HCT116 (cell line): Measurements from ENCODE around the gene ZBTB20. TPM values are rescaled to one million over a fixed set of nuclear protein-coding genes. Genes with fewer than 3 reads are reported as not detected.
"Not testable (repeated sequence)": the region's sequence is repeated elsewhere in the genome, so short reads cannot be mapped to it uniquely, and the experiment has no call there.

Source experiments
- ATAC-seq: fragments of 200-7000 bp; cut with Tn5 transposase; 2 replicates; pipeline ENCODE4 v1.9.1; 2020; ENCODE audit warnings: mild to moderate bottlenecking, moderate library complexity
- BruUV-seq: library from RNA; stranded (reverse); fragments of 400-500 nt; replicated peaks from 2 replicates; lab custom pipeline; 2021; lab: Mats Ljungman, UMichigan
- CTCF ChIA-PET: fragments of 300-600 bp; sonication (Branson Sonifier 250); formaldehyde crosslinking; loops from one replicate; lab custom pipeline; 2021; ENCODE audit warnings: antibody characterized with exemption; lab: Charles Lee
- POLR2A ChIA-PET: fragments of 300-600, 350-600 bp; sonication (Branson Sonifier 250); formaldehyde crosslinking; loops from one replicate; lab custom pipeline; 2021; ENCODE audit warnings: antibody characterized with exemption; lab: Charles Lee
- RAD21 ChIA-PET, 2 experiments: fragments of 300-600 bp; sonication (Branson Sonifier 250); formaldehyde crosslinking; loops; one replicate each; lab custom pipeline; 2023; ENCODE audit warnings: low total read pairs in 2 of 2; ENCODE audit not compliant: uncharacterized antibody in 2 of 2, unreplicated experiment in 2 of 2, low non-redundant PET in 1 of 2; lab: Charles Lee
- DNase-seq: peaks from one replicate; pipeline ENCODE4 v3.0.0-alpha.2; 2010; ENCODE audit warnings: low read depth, low spot score
- H2AFZ ChIP-seq: fragments of 200-600 bp; shearing (Covaris generic), sonication (generic); 2 replicates; pipeline ENCODE4 v1.6.1; 2017; ENCODE audit warnings: low read depth, mixed run types, mixed read lengths, antibody characterized with exemption, low read length; ENCODE audit not compliant: poor library complexity, severe bottlenecking
- H3K27ac ChIP-seq: 2 replicates; pipeline ENCODE4 v1.5.1; 2012; ENCODE audit warnings: low read depth, low read length
- H3K27me3 ChIP-seq: fragments of 200-600 bp; sonication (generic); 2 replicates; pipeline ENCODE4 v1.6.1; 2016; ENCODE audit warnings: mixed run types, low read length, mixed read lengths; ENCODE audit not compliant: insufficient read depth
- H3K36me3 ChIP-seq, 2 experiments: fragments of 200-500 bp in 1 of 2; fragments of 200-600 bp in 1 of 2; sonication (Bioruptor generic) in 1 of 2; sonication (generic) in 1 of 2; 2 replicates each; pipeline versions ENCODE4 v1.5.1 to v1.6.1; 2014 to 2016; ENCODE audit warnings: low read length in 2 of 2, inconsistent platforms in 1 of 2, mixed read lengths in 1 of 2, mixed run types in 1 of 2; ENCODE audit not compliant: insufficient read depth in 2 of 2, control insufficient read depth in 1 of 2
- H3K4me1 ChIP-seq, 2 experiments: fragments of 200-600 bp in 1 of 2; sonication (generic) in 1 of 2; 2 replicates each; pipeline versions ENCODE4 v1.5.1 to v1.6.1; 2012 to 2017; ENCODE audit warnings: low read length in 2 of 2, inconsistent platforms in 1 of 2, mild to moderate bottlenecking in 1 of 2, mixed read lengths in 1 of 2, mixed run types in 1 of 2, moderate library complexity in 1 of 2; ENCODE audit not compliant: insufficient read depth in 2 of 2, control insufficient read depth in 1 of 2
- H3K4me2 ChIP-seq: fragments of 200-600 bp; sonication (generic); 2 replicates; pipeline ENCODE4 v1.6.1; 2017; ENCODE audit warnings: mixed run types, low read length, mixed read lengths
- H3K4me3 ChIP-seq, 2 experiments: fragments of 200-600 bp in 1 of 2; sonication (generic) in 1 of 2; replicated peaks in 1 of 2; 2 replicates each; pipeline ENCODE4 v1.5.1; 2011 to 2016; ENCODE audit warnings: low read length in 2 of 2, control low read depth in 1 of 2, low read depth in 1 of 2, mild to moderate bottlenecking in 1 of 2, mixed read lengths in 1 of 2, mixed run types in 1 of 2
- H3K79me2 ChIP-seq: fragments of 200-600 bp; sonication (generic); 2 replicates; pipeline ENCODE4 v1.6.1; 2017; ENCODE audit warnings: mild to moderate bottlenecking, mixed run types, low read length, moderate library complexity, mixed read lengths; ENCODE audit not compliant: insufficient read depth
- H3K9ac ChIP-seq: fragments of 200-600 bp; sonication (generic); 2 replicates; pipeline ENCODE4 v1.6.1; 2016; ENCODE audit warnings: low read length, mixed read lengths
- H3K9me2 ChIP-seq: fragments of 200-600 bp; sonication (generic), shearing (Covaris generic); 2 replicates; pipeline ENCODE4 v1.6.1; 2017; ENCODE audit warnings: mixed run types, mild to moderate bottlenecking, moderate library complexity; ENCODE audit not compliant: insufficient read depth
- H3K9me3 ChIP-seq, 2 experiments: fragments of 200-500 bp in 1 of 2; fragments of 200-600 bp in 1 of 2; sonication (Bioruptor generic) in 1 of 2; sonication (generic) in 1 of 2; 2 replicates each; pipeline ENCODE4 v1.6.1; 2014 to 2017; ENCODE audit warnings: low read length in 2 of 2, mixed read lengths in 2 of 2, inconsistent platforms in 1 of 2, low read depth in 1 of 2, mild to moderate bottlenecking in 1 of 2, mixed run types in 1 of 2, moderate library complexity in 1 of 2; ENCODE audit not compliant: control insufficient read depth in 1 of 2, insufficient read depth in 1 of 2
- H4K20me1 ChIP-seq: fragments of 200-600 bp; sonication (generic), shearing (Covaris generic); 2 replicates; pipeline ENCODE4 v1.6.1; 2017; ENCODE audit warnings: mixed run types, mild to moderate bottlenecking, moderate library complexity; ENCODE audit not compliant: insufficient read depth
- CBX3 ChIP-seq: IDR thresholded peaks from 2 replicates; pipeline ENCODE4 v1.6.1; 2012; ENCODE audit warnings: low read depth
- EGR1 ChIP-seq: IDR thresholded peaks from 2 replicates; pipeline ENCODE4 v1.6.1; 2012; ENCODE audit warnings: low read depth
- POLR2A ChIP-seq: IDR thresholded peaks from 2 replicates; pipeline ENCODE4 v1.7.0; 2011; ENCODE audit warnings: borderline replicate concordance; ENCODE audit not compliant: insufficient read depth, insufficient read length; ENCODE audit errors: extremely low read depth
- RAD21 ChIP-seq: IDR thresholded peaks from 2 replicates; pipeline ENCODE4 v1.6.1; 2012; ENCODE audit warnings: low read depth, mild to moderate bottlenecking
- SIN3A ChIP-seq: IDR thresholded peaks from 2 replicates; pipeline ENCODE4 v1.6.1; 2012; ENCODE audit warnings: low read depth
- SP1 ChIP-seq: IDR thresholded peaks from 2 replicates; pipeline ENCODE4 v1.6.1; 2012; ENCODE audit warnings: low read depth
- TCF7L2 ChIP-seq: IDR thresholded peaks from 2 replicates; pipeline ENCODE4 v1.7.0; 2011; ENCODE audit warnings: borderline replicate concordance, inconsistent platforms; ENCODE audit not compliant: insufficient read depth, insufficient read length; ENCODE audit errors: extremely low read depth
- ZFX ChIP-seq: fragments of 450-650 bp; IDR thresholded peaks from 2 replicates; pipeline ENCODE4 v1.6.1; 2017
- ZNF274 ChIP-seq: fragments of 200-500 bp; sonication (Bioruptor generic); IDR thresholded peaks from 2 replicates; pipeline ENCODE4 v1.6.1; 2014; ENCODE audit warnings: mild to moderate bottlenecking, low read depth, low read length, inconsistent platforms
- intact Hi-C: fragments of 100-400 bp; cut with micrococcal nuclease; formaldehyde crosslinking; loops from 2 replicates; pipeline ENCODE4 v1.10.0; 2022
- total RNA-seq: library from RNA; stranded (reverse); gene quantifications from one replicate; pipeline ENCODE4 v1.2.1, GENCODE V29; 2021; ENCODE audit not compliant: unreplicated experiment
- TF ChIP-seq, protein P1 (sequence below): IDR thresholded peaks from 2 replicates; pipeline ENCODE4 v1.6.1; 2012
- TF ChIP-seq, protein P2 (sequence below): IDR thresholded peaks from 2 replicates; pipeline ENCODE4 v1.6.1; 2012; ENCODE audit warnings: low read depth
- TF ChIP-seq, protein P3 (sequence below): IDR thresholded peaks from 2 replicates; pipeline ENCODE4 v1.6.1; 2012
- TF ChIP-seq, protein P4 (sequence below): IDR thresholded peaks from 2 replicates; pipeline ENCODE4 v1.6.1; 2011; ENCODE audit warnings: mild to moderate bottlenecking, low read length, moderate library complexity; ENCODE audit not compliant: insufficient replicate concordance; ENCODE audit errors: extremely low read depth

Gene ZBTB20
- total RNA-seq, 1 experiment from 2014 or later = 42.1 TPM

DNA sequence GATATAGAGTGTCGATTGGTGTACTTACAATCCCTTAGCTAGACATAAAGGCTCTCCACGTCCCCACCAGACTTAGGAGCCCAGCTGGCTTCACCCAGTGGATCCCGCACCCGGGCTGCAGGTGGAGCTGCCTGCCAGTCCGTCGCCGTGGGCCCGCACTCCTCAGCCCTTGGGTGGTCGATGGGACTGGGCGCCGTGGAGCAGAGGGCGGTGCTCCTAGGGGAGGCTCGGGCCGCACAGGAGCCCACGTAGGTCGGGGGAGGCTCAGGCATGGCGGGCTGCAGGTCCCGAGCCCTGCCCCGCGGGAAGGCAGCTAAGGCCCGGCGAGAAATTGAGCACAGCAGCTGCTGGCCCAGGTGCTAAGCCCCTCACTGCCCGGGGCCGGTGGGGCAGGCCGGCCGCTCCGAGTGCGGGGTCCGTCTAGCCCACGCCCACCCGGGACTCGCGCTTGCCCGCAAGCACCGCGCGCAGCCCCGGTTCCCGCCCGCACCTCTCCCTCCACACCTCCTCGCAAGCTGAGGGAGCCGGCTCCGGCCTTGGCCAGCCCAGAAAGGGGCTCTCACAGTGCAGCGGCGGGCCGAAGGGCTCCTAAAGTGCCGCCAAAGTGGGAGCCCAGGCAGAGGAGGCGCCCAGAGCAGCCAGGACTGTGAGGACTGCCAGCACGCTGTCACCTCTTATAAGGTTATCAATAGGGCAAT lies 334.4 kb downstream of the ZBTB20 start:
- H2AFZ ChIP-seq, H3K4me3 ChIP-seq, H3K9ac ChIP-seq, H3K27ac ChIP-seq, H3K27me3 ChIP-seq, H3K79me2 ChIP-seq, H3K36me3 ChIP-seq, H3K4me2 ChIP-seq, H3K9me2 ChIP-seq, H3K4me1 ChIP-seq, H3K9me3 ChIP-seq, BruUV-seq, DNase-seq, POLR2A ChIA-PET, RAD21 ChIA-PET, intact Hi-C loops, CTCF ChIA-PET, H4K20me1 ChIP-seq, ATAC-seq: not testable (repeated sequence)

DNA sequence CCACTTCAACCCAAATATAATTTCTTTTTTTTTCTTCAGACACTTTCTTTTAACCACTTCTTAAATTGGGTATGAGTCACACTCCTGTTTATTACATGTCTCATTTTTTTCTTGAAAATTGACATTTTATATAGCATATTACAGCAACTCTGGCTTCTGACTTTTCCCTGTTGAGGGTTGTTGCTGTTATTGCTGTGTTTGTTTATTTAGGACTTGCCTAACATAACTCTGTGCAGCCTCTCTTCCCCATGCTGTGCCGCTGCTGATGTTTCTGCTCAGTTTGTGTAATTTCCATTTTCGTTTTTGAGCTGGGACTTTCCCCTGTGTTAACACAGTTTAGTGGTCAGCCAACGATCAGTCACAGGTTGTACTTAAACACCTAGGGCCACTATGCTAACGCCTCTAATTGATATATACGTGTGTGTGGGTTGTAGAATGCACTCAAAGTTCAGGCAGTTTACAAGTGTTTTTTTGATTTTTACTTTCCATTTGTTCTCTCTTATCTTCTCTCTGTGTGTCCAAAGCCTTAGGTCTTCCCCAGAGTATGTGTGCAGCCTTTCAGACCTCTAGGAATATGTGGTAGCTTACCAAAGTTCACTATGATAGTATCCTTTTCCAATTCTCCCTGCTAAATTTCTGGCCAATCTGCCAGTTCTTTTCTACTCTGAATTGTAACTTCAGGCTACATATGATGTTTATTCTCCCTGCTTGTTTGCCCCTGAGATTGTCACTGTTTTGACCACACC lies 337.2 kb downstream of the ZBTB20 start:
- peaks cover 4 to 5% of the 10 kb centered on the region in 2 experiments; a peak in 2 of 4 replicates for H3K4me1 ChIP-seq
- DNase-seq (no peak), ATAC-seq (no peak)
- no peak overlapping the region for H3K9ac ChIP-seq
- intact Hi-C loops = no loop called here
- no peak overlapping the region for H2AFZ ChIP-seq
- ChIA-PET POLR2A (no interaction called here), RAD21 (no interaction called here), CTCF (no interaction called here)
- H3K27me3 ChIP-seq = no peaks in the 10 kb centered on the region
- no peaks in the 10 kb centered on the region for H3K9me3 ChIP-seq
- H3K9me2 ChIP-seq = no peaks in the 10 kb centered on the region
- H3K36me3 ChIP-seq = no peaks in the 10 kb centered on the region
- no peaks in the 10 kb centered on the region for H4K20me1 ChIP-seq
- H3K4me3 ChIP-seq = no peak overlapping the region
- no peak overlapping the region for H3K27ac ChIP-seq
- no peaks in the 10 kb centered on the region for H3K79me2 ChIP-seq
- BruUV-seq = no TSS peak
- H3K4me2 ChIP-seq = no peak overlapping the region
- TF ChIP-seq, protein P1, sequence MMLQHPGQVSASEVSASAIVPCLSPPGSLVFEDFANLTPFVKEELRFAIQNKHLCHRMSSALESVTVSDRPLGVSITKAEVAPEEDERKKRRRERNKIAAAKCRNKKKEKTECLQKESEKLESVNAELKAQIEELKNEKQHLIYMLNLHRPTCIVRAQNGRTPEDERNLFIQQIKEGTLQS = no peak
- TF ChIP-seq EGR1 = no peak
- TF ChIP-seq RAD21 = no peak
- TF ChIP-seq, protein P2, sequence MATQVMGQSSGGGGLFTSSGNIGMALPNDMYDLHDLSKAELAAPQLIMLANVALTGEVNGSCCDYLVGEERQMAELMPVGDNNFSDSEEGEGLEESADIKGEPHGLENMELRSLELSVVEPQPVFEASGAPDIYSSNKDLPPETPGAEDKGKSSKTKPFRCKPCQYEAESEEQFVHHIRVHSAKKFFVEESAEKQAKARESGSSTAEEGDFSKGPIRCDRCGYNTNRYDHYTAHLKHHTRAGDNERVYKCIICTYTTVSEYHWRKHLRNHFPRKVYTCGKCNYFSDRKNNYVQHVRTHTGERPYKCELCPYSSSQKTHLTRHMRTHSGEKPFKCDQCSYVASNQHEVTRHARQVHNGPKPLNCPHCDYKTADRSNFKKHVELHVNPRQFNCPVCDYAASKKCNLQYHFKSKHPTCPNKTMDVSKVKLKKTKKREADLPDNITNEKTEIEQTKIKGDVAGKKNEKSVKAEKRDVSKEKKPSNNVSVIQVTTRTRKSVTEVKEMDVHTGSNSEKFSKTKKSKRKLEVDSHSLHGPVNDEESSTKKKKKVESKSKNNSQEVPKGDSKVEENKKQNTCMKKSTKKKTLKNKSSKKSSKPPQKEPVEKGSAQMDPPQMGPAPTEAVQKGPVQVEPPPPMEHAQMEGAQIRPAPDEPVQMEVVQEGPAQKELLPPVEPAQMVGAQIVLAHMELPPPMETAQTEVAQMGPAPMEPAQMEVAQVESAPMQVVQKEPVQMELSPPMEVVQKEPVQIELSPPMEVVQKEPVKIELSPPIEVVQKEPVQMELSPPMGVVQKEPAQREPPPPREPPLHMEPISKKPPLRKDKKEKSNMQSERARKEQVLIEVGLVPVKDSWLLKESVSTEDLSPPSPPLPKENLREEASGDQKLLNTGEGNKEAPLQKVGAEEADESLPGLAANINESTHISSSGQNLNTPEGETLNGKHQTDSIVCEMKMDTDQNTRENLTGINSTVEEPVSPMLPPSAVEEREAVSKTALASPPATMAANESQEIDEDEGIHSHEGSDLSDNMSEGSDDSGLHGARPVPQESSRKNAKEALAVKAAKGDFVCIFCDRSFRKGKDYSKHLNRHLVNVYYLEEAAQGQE = no peak
- TF ChIP-seq, protein P3, sequence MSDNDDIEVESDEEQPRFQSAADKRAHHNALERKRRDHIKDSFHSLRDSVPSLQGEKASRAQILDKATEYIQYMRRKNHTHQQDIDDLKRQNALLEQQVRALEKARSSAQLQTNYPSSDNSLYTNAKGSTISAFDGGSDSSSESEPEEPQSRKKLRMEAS = no peak
- TF ChIP-seq, protein P4, sequence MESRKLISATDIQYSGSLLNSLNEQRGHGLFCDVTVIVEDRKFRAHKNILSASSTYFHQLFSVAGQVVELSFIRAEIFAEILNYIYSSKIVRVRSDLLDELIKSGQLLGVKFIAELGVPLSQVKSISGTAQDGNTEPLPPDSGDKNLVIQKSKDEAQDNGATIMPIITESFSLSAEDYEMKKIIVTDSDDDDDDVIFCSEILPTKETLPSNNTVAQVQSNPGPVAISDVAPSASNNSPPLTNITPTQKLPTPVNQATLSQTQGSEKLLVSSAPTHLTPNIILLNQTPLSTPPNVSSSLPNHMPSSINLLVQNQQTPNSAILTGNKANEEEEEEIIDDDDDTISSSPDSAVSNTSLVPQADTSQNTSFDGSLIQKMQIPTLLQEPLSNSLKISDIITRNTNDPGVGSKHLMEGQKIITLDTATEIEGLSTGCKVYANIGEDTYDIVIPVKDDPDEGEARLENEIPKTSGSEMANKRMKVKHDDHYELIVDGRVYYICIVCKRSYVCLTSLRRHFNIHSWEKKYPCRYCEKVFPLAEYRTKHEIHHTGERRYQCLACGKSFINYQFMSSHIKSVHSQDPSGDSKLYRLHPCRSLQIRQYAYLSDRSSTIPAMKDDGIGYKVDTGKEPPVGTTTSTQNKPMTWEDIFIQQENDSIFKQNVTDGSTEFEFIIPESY = no peak
- TF ChIP-seq SIN3A = no peak
- no peak for TF ChIP-seq CBX3
- TF ChIP-seq ZFX = no peak
- TF ChIP-seq SP1 = no peak
- no peak for TF ChIP-seq TCF7L2
- TF ChIP-seq POLR2A = no peak
- TF ChIP-seq ZNF274 = no peak
